Mesodermal cell (in vitro differentiated cells): Measurements from ENCODE around the gene TLE4. TPM values are rescaled to one million over a fixed set of nuclear protein-coding genes. Genes with fewer than 3 reads are reported as not detected.
"Not testable (repeated sequence)": the region's sequence is repeated elsewhere in the genome, so short reads cannot be mapped to it uniquely, and the experiment has no call there.

Experiments used
- H3K27ac ChIP-seq: 2 replicates; pipeline ENCODE4 v1.7.0; 2013; ENCODE audit warnings: mild to moderate bottlenecking, low read depth, low read length, moderate library complexity; ENCODE audit not compliant: severe bottlenecking
- H3K36me3 ChIP-seq: 2 replicates; pipeline ENCODE4 v1.7.1; 2013; ENCODE audit warnings: mild to moderate bottlenecking, low read length, moderate library complexity; ENCODE audit not compliant: control insufficient read depth, insufficient read depth
- H3K4me1 ChIP-seq: one replicate; pipeline ENCODE4 v1.7.1; 2013; ENCODE audit warnings: mild to moderate bottlenecking, low read length; ENCODE audit not compliant: insufficient read depth, control insufficient read depth, poor library complexity, severe bottlenecking
- H3K4me3 ChIP-seq: 2 replicates; pipeline ENCODE4 v1.7.0; 2013; ENCODE audit warnings: low read length, control low read depth, mild to moderate bottlenecking; ENCODE audit not compliant: insufficient read depth, poor library complexity, severe bottlenecking; ENCODE audit errors: extremely low read depth
- H3K9me3 ChIP-seq: 2 replicates; pipeline ENCODE4 v1.7.1; 2013; ENCODE audit warnings: mild to moderate bottlenecking, low read length, moderate library complexity; ENCODE audit not compliant: control insufficient read depth
- WGBS, 2 experiments: methylation state at CpG; one replicate each; pipeline ENCODE4 v1.1.5; 2013; ENCODE audit warnings: missing lambda C conversion rate in 2 of 2; ENCODE audit not compliant: insufficient coverage in 2 of 2; 5-methylcytosine and 5-hydroxymethylcytosine counted together
- polyA plus RNA-seq, 2 experiments: library from polyadenylated mRNA; stranded (reverse); fragments of 50-300 nt; gene quantifications; one replicate each; pipeline ENCODE4 v1.2.3, GENCODE V29; 2013

The TLE4 gene
- polyA plus RNA-seq (2013, experiment 1 of 2), result 52.9 TPM
- polyA plus RNA-seq (2013, experiment 2 of 2), result 64.3 TPM

DNA sequence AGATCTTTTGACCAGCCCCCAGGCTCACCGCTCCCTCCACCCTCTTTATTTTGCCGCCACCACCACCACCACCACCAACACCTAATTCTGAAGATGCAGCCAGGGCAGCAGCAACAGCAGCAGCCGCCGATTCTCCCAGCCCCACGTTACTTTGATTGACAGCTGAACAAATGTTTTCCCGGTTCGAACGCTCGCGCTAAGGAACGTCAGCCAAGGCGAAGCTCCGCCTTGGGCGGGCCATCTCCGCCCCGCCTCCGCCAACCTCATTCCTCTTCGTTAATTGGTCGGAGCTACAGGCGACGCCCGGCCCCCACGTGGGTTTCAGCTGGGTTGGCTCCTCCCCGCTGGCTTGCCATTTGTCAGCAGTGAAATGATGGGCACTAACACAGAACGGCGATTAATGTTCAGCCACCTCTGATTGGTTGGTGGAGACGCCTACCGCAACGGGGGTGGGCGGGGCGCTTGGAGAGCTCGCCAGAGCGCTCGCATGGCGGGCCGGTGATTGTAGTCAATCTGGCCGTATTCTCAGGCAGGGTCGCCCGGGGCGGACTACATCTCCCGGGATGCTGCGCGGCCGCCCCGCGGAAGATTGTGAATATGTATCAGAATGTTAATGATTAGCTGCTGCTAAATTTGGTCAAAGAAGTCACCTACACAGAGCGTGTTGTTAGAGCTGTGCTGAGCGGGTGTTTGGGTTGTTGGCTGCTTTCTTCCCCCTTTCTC lies at the start of gene TLE4:
Gene TLE4, plus strand, starts transcription at position 657 of the 723 bp plus-strand sequence. CDS start 826 bp downstream, outside the sequence.
- H3K27ac ChIP-seq, result peak within 1 kb of the TSS; percentile 94
- H3K4me1 ChIP-seq, result peaks cover 9% of the 10 kb centered on the region
- H3K9me3 ChIP-seq, result peaks cover 7% of the 10 kb centered on the region
- H3K36me3 ChIP-seq, result peaks cover 10% of the 10 kb centered on the region
- 0 to 1% methylated on average over 40 to 44 of the region's 48 CpGs for WGBS, 2 experiments
- peak within 1 kb of the TSS; percentile 90 for H3K4me3 ChIP-seq

DNA sequence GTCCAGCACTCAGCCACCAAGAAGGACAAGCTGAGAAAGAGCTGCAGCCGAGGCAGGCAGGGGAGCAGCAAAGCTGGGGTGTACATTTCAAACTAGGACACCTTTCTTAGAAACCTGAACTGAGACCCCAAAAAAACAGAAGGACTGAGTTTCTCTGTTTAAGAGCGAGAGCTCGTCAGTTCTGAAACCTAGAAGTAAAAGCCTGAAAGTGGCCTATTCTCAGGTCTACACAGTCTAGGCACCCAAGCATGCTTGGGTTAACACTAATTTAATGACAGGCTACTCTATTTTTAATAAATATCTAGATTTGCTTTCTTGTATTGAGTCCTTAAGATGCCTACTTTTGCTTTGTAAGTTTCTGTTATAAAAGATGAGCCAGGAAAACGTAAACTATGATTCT lies 49.0 kb upstream of the TLE4 start:
- H3K9me3 ChIP-seq, result no peaks in the 10 kb centered on the region
- no peaks in the 10 kb centered on the region for H3K4me1 ChIP-seq
- H3K36me3 ChIP-seq, result no peaks in the 10 kb centered on the region
- no peak overlapping the region for H3K27ac ChIP-seq
- H3K4me3 ChIP-seq, result no peak overlapping the region
- WGBS, 2 experiments, result 85 to 100% methylated on average over 2 to 3 of the region's 4 CpGs

DNA sequence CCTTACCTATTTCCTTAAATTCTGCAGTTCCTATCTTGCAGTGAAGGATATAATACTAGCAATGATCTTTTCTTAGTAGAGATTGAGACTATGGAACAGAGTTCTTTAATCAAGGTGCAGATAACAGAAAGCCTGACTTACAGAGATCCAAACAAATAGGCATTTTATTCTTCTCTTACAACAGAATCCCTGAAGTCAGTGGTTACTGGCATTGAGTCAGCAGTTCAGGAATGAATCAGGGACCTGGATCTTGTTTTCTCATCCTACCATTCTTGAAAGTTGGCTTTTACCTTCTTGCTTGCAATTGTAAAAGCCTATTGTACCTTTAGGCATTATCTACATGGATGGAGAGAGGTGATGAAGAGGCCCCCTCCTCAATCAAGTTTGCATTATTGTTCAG lies 47.5 kb upstream of the TLE4 start:
- Histone ChIP-seq H3K4me1 (no peaks in the 10 kb centered on the region), H3K9me3 (no peaks in the 10 kb centered on the region), H3K27ac (no peak overlapping the region), H3K4me3 (no peak overlapping the region), H3K36me3 (no peaks in the 10 kb centered on the region)

GRCh38 chr9:79526149-79526672 lies 45.6 kb upstream of the TLE4 start:
- 86 to 100% methylated on average over 1 of the region's 1 CpG for WGBS, 2 experiments
- Histone ChIP-seq H3K4me1 (no peaks in the 10 kb centered on the region), H3K4me3 (no peak overlapping the region), H3K27ac (no peak overlapping the region), H3K36me3 (no peaks in the 10 kb centered on the region), H3K9me3 (no peaks in the 10 kb centered on the region)

DNA sequence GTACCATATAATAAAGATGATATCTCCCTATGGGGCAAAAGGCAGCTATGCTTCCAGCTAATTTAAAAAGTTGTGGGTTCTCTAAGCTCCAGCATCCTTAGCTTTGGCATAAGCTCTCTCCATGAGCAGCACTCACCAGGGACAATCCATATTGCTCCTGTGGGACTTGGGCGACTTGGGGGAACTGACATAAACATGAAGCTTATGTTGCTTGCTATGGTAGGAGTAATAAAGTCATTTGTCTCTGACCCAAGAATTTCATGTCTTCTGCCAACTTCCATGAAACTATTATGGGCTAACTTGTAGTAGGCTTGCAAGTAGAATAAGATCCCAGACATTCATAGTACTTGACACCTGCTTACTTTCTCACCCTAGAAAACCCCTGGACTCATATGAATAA lies 36.2 kb upstream of the TLE4 start:
- no peak overlapping the region for H3K4me3 ChIP-seq
- 83% methylated on average over 1 of the region's 1 CpG; no CpG with 5 or more reads in 1 of the 2 experiments for WGBS, 2 experiments
- no peaks in the 10 kb centered on the region for H3K4me1 ChIP-seq
- H3K9me3 ChIP-seq, result peaks cover 4% of the 10 kb centered on the region
- H3K27ac ChIP-seq, result no peak overlapping the region
- no peaks in the 10 kb centered on the region for H3K36me3 ChIP-seq

GRCh38 chr9:79537838-79538237 lies 33.9 kb upstream of the TLE4 start:
- Histone ChIP-seq H3K36me3 (no peaks in the 10 kb centered on the region), H3K4me3 (no peak overlapping the region), H3K27ac (no peak overlapping the region), H3K9me3 (peaks cover 4% of the 10 kb centered on the region), H3K4me1 (no peaks in the 10 kb centered on the region)
- 92 to 100% methylated on average over 2 of the region's 2 CpGs for WGBS, 2 experiments

- WGBS, 2 experiments, result 79 to 92% methylated on average over 3 of the region's 3 CpGs
- Histone ChIP-seq H3K36me3 (no peaks in the 10 kb centered on the region), H3K4me1 (no peaks in the 10 kb centered on the region), H3K27ac (no peak overlapping the region), H3K4me3 (no peak overlapping the region), H3K9me3 (no peaks in the 10 kb centered on the region)
These were observed 28.8 kb upstream of the TLE4 start for GRCh38 chr9:79542735-79543620.

- H3K27ac ChIP-seq, H3K36me3 ChIP-seq, H3K4me3 ChIP-seq, H3K4me1 ChIP-seq, H3K9me3 ChIP-seq: not testable (repeated sequence)
- WGBS, 2 experiments, result 100% methylated on average over 4 of the region's 7 CpGs; no CpG with 5 or more reads in 1 of the 2 experiments
These were observed 27.4 kb upstream of the TLE4 start for GRCh38 chr9:79544375-79544774.

DNA sequence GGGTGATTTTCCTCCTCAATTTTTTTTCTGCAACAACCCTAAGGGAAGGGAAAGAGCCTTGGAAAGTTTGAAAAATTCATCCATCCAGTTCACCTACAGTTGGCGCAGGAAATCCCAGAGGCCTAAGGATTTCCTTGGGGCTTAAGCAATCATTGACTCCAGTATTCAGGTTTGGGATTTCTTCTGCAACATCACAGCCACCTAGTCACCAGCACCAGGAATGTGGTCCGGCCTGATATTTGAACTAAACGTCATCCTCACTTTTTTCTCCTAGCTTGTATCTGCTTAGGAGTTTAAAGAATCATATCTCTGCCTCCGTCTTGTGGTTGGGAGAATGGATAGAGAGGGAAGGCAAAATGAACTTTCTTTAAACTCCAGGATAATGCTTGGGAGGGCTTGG lies 20.2 kb upstream of the TLE4 start:
- 100% methylated on average over 1 of the region's 4 CpGs for WGBS, 2 experiments
- Histone ChIP-seq H3K9me3 (no peaks in the 10 kb centered on the region), H3K27ac (no peak overlapping the region), H3K4me3 (no peak overlapping the region), H3K4me1 (no peaks in the 10 kb centered on the region), H3K36me3 (no peaks in the 10 kb centered on the region)

DNA sequence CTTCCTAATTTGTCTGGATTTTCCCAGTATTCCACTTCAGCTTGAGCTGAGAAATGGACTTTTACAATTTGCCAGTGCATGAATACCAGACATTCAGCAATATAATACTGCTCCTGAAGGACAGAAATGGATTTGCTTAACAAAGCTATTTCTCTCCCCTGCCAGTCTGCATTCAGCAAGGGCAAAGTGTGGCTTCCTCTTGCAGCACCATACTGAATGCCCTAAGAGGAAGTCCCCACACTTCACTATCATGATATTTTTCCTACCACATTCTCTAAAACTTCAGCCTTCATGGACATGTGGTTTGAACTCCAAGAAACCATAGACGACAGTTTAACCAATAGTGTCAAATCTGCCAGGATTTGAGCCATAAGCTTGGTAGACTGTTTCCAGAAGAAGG lies 19.8 kb upstream of the TLE4 start:
- Histone ChIP-seq H3K9me3 (no peaks in the 10 kb centered on the region), H3K4me3 (no peak overlapping the region), H3K4me1 (no peaks in the 10 kb centered on the region), H3K36me3 (no peaks in the 10 kb centered on the region), H3K27ac (no peak overlapping the region)
- WGBS, 2 experiments, result 80 to 89% methylated on average over 1 of the region's 1 CpG
